ENCODE data around the gene RBM46. TPM values are rescaled to one million over a fixed set of nuclear protein-coding genes. Genes with fewer than 3 reads are reported as not detected.

The RBM46 gene
- total RNA-seq, 1 donor from 2014 or later, result not detected

GRCh38 chr4:154781983-154782293 is 866 bp downstream of the RBM46 start:
- H3K4me3 Mint-ChIP-seq, result no peak overlapping the region
- no peaks in the 10 kb centered on the region for H3K9me3 Mint-ChIP-seq
- no peak overlapping the region for H3K27ac Mint-ChIP-seq
- no peak for ATAC-seq (ENCODE audit: low read depth)
- no peak for DNase-seq
- H3K27me3 Mint-ChIP-seq, result peaks cover 6% of the 10 kb centered on the region
- ChIA-PET POLR2A (no interaction called here), CTCF (no interaction called here)
- no peak for TF ChIP-seq CTCF (IDR thresholded peaks at IDR 0.05)
- no peaks in the 10 kb centered on the region for H3K4me1 Mint-ChIP-seq
- H3K36me3 Mint-ChIP-seq (ENCODE audit: low read depth), result no peaks in the 10 kb centered on the region
- intact Hi-C loops (cut with micrococcal nuclease), result no loop called here

- Mint-ChIP-seq H3K36me3 (ENCODE audit: low read depth) (no peaks in the 10 kb centered on the region), H3K4me1 (no peaks in the 10 kb centered on the region), H3K9me3 (no peaks in the 10 kb centered on the region), H3K27ac (no peak overlapping the region), H3K27me3 (no peaks in the 10 kb centered on the region), H3K4me3 (no peak overlapping the region)
- ATAC-seq (ENCODE audit: low read depth), result no peak
- intact Hi-C loops (cut with micrococcal nuclease), result loop anchor here (1.0 to 5.0 kb wide), 5 partner anchors 175 to 1145 kb away; partner anchors contain the start of gene CTSO
- TF ChIP-seq CTCF (IDR thresholded peaks at IDR 0.05), result no peak
- POLR2A ChIA-PET, result no interaction called here
- no peak for DNase-seq
- CTCF ChIA-PET, result interaction anchor here (0.9 to 1.0 kb wide), 2 partner anchors 565 to 980 kb away, joined by 3 read pairs; no protein-coding TSS in a partner anchor
Measured at GRCh38 chr4:154807042-154807630, 26.1 kb downstream of the RBM46 start.

- Mint-ChIP-seq H3K27ac (no peak overlapping the region), H3K4me1 (no peaks in the 10 kb centered on the region), H3K4me3 (no peak overlapping the region), H3K27me3 (peaks cover 2% of the 10 kb centered on the region), H3K9me3 (no peaks in the 10 kb centered on the region), H3K36me3 (ENCODE audit: low read depth) (no peaks in the 10 kb centered on the region)
- intact Hi-C loops (cut with micrococcal nuclease), result no loop called here
- ChIA-PET POLR2A (no interaction called here), CTCF (no interaction called here)
- ATAC-seq (ENCODE audit: low read depth), result no peak
- no peak for DNase-seq
- no peak for TF ChIP-seq CTCF (IDR thresholded peaks at IDR 0.05)
Measured at GRCh38 chr4:154818230-154818629, 37.2 kb downstream of the RBM46 start.

- ATAC-seq (ENCODE audit: low read depth), result no peak
- H3K9me3 Mint-ChIP-seq, result no peaks in the 10 kb centered on the region
- CTCF ChIA-PET, result no interaction called here
- H3K36me3 Mint-ChIP-seq (ENCODE audit: low read depth), result no peaks in the 10 kb centered on the region
- H3K4me3 Mint-ChIP-seq, result no peak overlapping the region
- peaks cover 2% of the 10 kb centered on the region for H3K27me3 Mint-ChIP-seq
- intact Hi-C loops (cut with micrococcal nuclease), result no loop called here
- no peak for DNase-seq
- H3K27ac Mint-ChIP-seq, result no peak overlapping the region
- H3K4me1 Mint-ChIP-seq, result no peaks in the 10 kb centered on the region
- POLR2A ChIA-PET, result no interaction called here
- no peak for TF ChIP-seq CTCF (IDR thresholded peaks at IDR 0.05)
Measured at GRCh38 chr4:154822775-154823174, 41.7 kb downstream of the RBM46 start.

GRCh38 chr4:154836030-154836429 is 55.0 kb downstream of the RBM46 start:
- H3K9me3 Mint-ChIP-seq, result peaks cover 24% of the 10 kb centered on the region
- no peak for DNase-seq
- POLR2A ChIA-PET, result no interaction called here
- no peaks in the 10 kb centered on the region for H3K27me3 Mint-ChIP-seq
- no peak overlapping the region for H3K27ac Mint-ChIP-seq
- intact Hi-C loops (cut with micrococcal nuclease), result no loop called here
- H3K36me3 Mint-ChIP-seq (ENCODE audit: low read depth), result no peaks in the 10 kb centered on the region
- no peak for TF ChIP-seq CTCF (IDR thresholded peaks at IDR 0.05)
- no peak for ATAC-seq (ENCODE audit: low read depth)
- CTCF ChIA-PET, result no interaction called here
- no peak overlapping the region for H3K4me3 Mint-ChIP-seq
- no peaks in the 10 kb centered on the region for H3K4me1 Mint-ChIP-seq
